PC-9 (cell line): ENCODE data around the gene FAM193A. TPM values are rescaled to one million over a fixed set of nuclear protein-coding genes. Genes with fewer than 3 reads are reported as not detected.

Experiments used
- BruUV-seq: library from RNA; stranded (reverse); fragments of 400-500 nt; replicated peaks from 2 replicates; lab custom pipeline; 2021; lab: Mats Ljungman, UMichigan
- CTCF ChIA-PET: fragments of 300-600 bp; sonication (Branson Sonifier 250); formaldehyde crosslinking; loops from one replicate; lab custom pipeline; 2022; ENCODE audit warnings: antibody characterized with exemption; lab: Charles Lee
- POLR2A ChIA-PET: fragments of 300-600 bp; sonication (Branson Sonifier 250); formaldehyde crosslinking; loops from one replicate; lab custom pipeline; 2022; ENCODE audit warnings: antibody characterized with exemption; ENCODE audit not compliant: unreplicated experiment; lab: Charles Lee
- DNase-seq, 2 experiments: peaks; one replicate each; pipeline versions ENCODE4 v3.0.0 to v3.0.0-alpha.2; 2015 to 2022; ENCODE audit warnings: mixed read lengths in 1 of 2
- H2AFZ ChIP-seq: fragments of 200-600 bp; sonication (generic); 2 replicates; pipeline ENCODE4 v1.8.1; 2017; ENCODE audit warnings: antibody characterized with exemption
- H3F3A ChIP-seq: fragments of 200-600 bp; sonication (generic); 2 replicates; pipeline ENCODE4 v1.8.1; 2017; ENCODE audit warnings: antibody characterized with exemption, mild to moderate bottlenecking, low read depth; ENCODE audit not compliant: insufficient read depth
- H3K27ac ChIP-seq: fragments of 200-600 bp; sonication (generic); 2 replicates; pipeline ENCODE4 v1.6.1; 2016; ENCODE audit warnings: mixed run types
- H3K27me3 ChIP-seq: fragments of 200-600 bp; sonication (generic); 2 replicates; pipeline ENCODE4 v1.6.1; 2016; ENCODE audit warnings: low read depth, mixed run types; ENCODE audit not compliant: insufficient read depth
- H3K36me3 ChIP-seq: fragments of 200-600 bp; sonication (generic); 2 replicates; pipeline ENCODE4 v1.6.1; 2016; ENCODE audit warnings: low read depth, mixed run types
- H3K4me1 ChIP-seq: fragments of 200-600 bp; sonication (generic); replicated peaks from 2 replicates; pipeline ENCODE4 v1.6.1; 2016; ENCODE audit warnings: mixed run types; ENCODE audit not compliant: insufficient read depth
- H3K4me2 ChIP-seq: fragments of 200-600 bp; sonication (generic); 2 replicates; pipeline ENCODE4 v1.6.1; 2017; ENCODE audit warnings: mixed run types
- H3K4me3 ChIP-seq: fragments of 200-600 bp; sonication (generic); 2 replicates; pipeline ENCODE4 v1.6.1; 2016; ENCODE audit warnings: mixed run types
- H3K79me2 ChIP-seq: fragments of 200-600 bp; sonication (generic); 2 replicates; pipeline ENCODE4 v1.6.1; 2017; ENCODE audit warnings: low read depth, mixed run types
- H3K9me2 ChIP-seq: fragments of 200-600 bp; sonication (generic); 2 replicates; pipeline ENCODE4 v1.8.1; 2017; ENCODE audit warnings: mild to moderate bottlenecking; ENCODE audit not compliant: insufficient read depth
- H3K9me3 ChIP-seq: fragments of 200-600 bp; sonication (generic); 2 replicates; pipeline ENCODE4 v1.8.1; 2016; ENCODE audit warnings: low read depth; ENCODE audit not compliant: insufficient read depth
- H4K20me1 ChIP-seq: fragments of 200-600 bp; sonication (generic); 2 replicates; pipeline ENCODE4 v1.8.1; 2017; ENCODE audit not compliant: insufficient read depth
- CTCF ChIP-seq: fragments of 200-600 bp; sonication (generic); conservative IDR thresholded peaks from 2 replicates; pipeline ENCODE4 v1.6.1; 2017; ENCODE audit warnings: mixed run types, antibody characterized with exemption, mild to moderate bottlenecking, moderate library complexity
- EZH2 ChIP-seq: fragments of 200-600 bp; sonication (generic); IDR thresholded peaks from 2 replicates; pipeline ENCODE4 v1.8.0; 2017; ENCODE audit warnings: antibody characterized with exemption, low read depth
- intact Hi-C: fragments of 100-400 bp; cut with micrococcal nuclease; formaldehyde crosslinking; loops from one replicate; pipeline ENCODE4 v1.10.0; 2022; ENCODE audit not compliant: unreplicated experiment
- total RNA-seq: library from RNA; stranded (reverse); gene quantifications from 2 replicates; pipeline ENCODE4 v1.2.3, GENCODE V29; 2021

Gene FAM193A
- total RNA-seq, 1 experiment from 2014 or later = 23.4 TPM

GRCh38 chr4:2728806-2729532 is 192.5 kb downstream of the FAM193A start:
- Histone ChIP-seq H3K27ac (no peak overlapping the region), H3K79me2 (no peaks in the 10 kb centered on the region), H3K36me3 (no peaks in the 10 kb centered on the region), H3K4me3 (no peak overlapping the region), H3F3A (no peaks in the 10 kb centered on the region), H3K4me2 (no peak overlapping the region), H3K9me3 (no peaks in the 10 kb centered on the region), H3K4me1 (no peaks in the 10 kb centered on the region), H4K20me1 (no peaks in the 10 kb centered on the region), H3K9me2 (no peaks in the 10 kb centered on the region), H2AFZ (no peak overlapping the region), H3K27me3 (no peaks in the 10 kb centered on the region)
- intact Hi-C loops = no loop called here
- no peak for TF ChIP-seq CTCF
- POLR2A ChIA-PET = no interaction called here
- no TSS peak for BruUV-seq
- CTCF ChIA-PET = interaction anchor here (0.6 kb wide), 2 partner anchors 284 to 581 kb away, joined by 4 to 7 read pairs; no protein-coding TSS in a partner anchor
- no peak for DNase-seq

DNA sequence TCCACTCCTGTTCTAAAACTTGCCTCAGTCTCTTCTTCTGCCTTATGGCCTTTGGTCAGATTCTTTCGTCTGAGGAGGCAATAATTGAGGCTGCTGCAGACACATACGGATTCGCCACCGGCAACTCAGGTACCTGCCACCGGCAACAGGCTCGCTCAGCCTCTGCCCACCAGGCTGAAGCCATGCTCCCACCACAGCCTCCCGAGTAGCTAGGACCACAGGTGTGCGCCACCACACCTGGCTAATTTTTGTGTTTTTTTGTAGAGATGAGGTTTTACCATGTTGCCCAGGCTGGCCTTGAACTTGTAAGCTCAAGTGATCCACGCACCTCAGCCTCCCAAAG is 193.1 kb downstream of the FAM193A start:
- Histone ChIP-seq H3K27me3 (no peaks in the 10 kb centered on the region), H3K4me2 (no peak overlapping the region), H3K36me3 (no peaks in the 10 kb centered on the region), H3K9me3 (no peaks in the 10 kb centered on the region), H3K4me1 (no peaks in the 10 kb centered on the region), H3F3A (no peaks in the 10 kb centered on the region), H4K20me1 (no peaks in the 10 kb centered on the region), H3K27ac (no peak overlapping the region), H2AFZ (no peak overlapping the region), H3K4me3 (no peak overlapping the region), H3K79me2 (no peaks in the 10 kb centered on the region), H3K9me2 (no peaks in the 10 kb centered on the region)
- CTCF ChIA-PET = no interaction called here
- TF ChIP-seq EZH2 (no peak), CTCF (no peak)
- intact Hi-C loops = no loop called here
- BruUV-seq = no TSS peak
- POLR2A ChIA-PET = no interaction called here
- no peak for DNase-seq

DNA sequence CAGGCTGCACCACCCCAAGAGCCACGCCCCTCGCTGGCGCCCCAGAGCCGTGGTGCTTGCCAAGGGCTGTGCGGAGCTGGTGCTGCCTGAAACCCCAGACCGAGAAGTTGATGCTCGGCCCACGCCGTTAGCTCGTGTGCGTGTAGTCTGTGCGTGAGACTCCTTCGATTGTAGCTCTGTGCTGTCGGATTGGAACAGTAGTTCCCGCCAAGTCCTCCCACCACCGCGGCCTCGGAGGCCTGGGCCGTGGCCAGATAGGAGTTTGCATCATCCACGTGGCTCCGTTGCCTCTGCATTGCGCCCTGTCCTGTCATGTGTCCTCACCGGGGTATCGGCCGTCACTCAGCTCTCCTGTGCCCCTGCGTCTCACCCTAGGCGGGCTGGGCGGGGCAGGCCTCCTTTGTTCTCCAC is 195.5 kb downstream of the FAM193A start:
- no peaks in the 10 kb centered on the region for H3F3A ChIP-seq
- ChIA-PET POLR2A (interaction anchor here (0.6 kb wide), 1 partner anchor 11 kb away, joined by 7 read pairs; no protein-coding TSS in a partner anchor), CTCF (no interaction called here)
- no peaks in the 10 kb centered on the region for H3K27me3 ChIP-seq
- H4K20me1 ChIP-seq = no peaks in the 10 kb centered on the region
- H3K4me1 ChIP-seq = no peaks in the 10 kb centered on the region
- no peak overlapping the region for H3K4me2 ChIP-seq
- no TSS peak for BruUV-seq
- DNase-seq = no peak
- H3K79me2 ChIP-seq = no peaks in the 10 kb centered on the region
- H3K27ac ChIP-seq = no peak overlapping the region
- intact Hi-C loops = no loop called here
- no peak overlapping the region for H3K4me3 ChIP-seq
- H3K9me2 ChIP-seq = no peaks in the 10 kb centered on the region
- H3K9me3 ChIP-seq = no peaks in the 10 kb centered on the region
- H2AFZ ChIP-seq = no peak overlapping the region
- TF ChIP-seq EZH2 (no peak), CTCF (no peak)
- no peaks in the 10 kb centered on the region for H3K36me3 ChIP-seq
